ENCODE measurements around the gene DLST.
"Not testable (repeated sequence)": the region's sequence is repeated elsewhere in the genome, so short reads cannot be mapped to it uniquely, and the experiment has no call there.

Gene DLST

GRCh38 chr14:74927225-74927624 lies 45.5 kb downstream of the DLST start:
- no peak overlapping the region for H3K18ac ChIP-seq (ENCODE audit: low read length)
- no peak overlapping the region for H2BK5ac ChIP-seq (ENCODE audit: low read depth, low read length, poor library complexity)
- H3K9me3 ChIP-seq (ENCODE audit: insufficient read depth, low read depth, low read length): no peaks in the 10 kb centered on the region
- H3K4me1 ChIP-seq (ENCODE audit: control insufficient read depth in 1 of 2, insufficient read depth in 2 of 2, low read length in 2 of 2): peaks cover 4% of the 10 kb centered on the region in 2 experiments
- no peak overlapping the region for H2AK5ac ChIP-seq (ENCODE audit: low read length)
- no peak for DNase-seq
- no peak overlapping the region for H4K12ac ChIP-seq (ENCODE audit: low read depth, low read length)
- no peak overlapping the region for H3K23ac ChIP-seq (ENCODE audit: low read length)
- no peaks in the 10 kb centered on the region for H3K79me2 ChIP-seq (ENCODE audit: control insufficient read depth, insufficient read depth, low read length, poor library complexity)
- H3K79me1 ChIP-seq (ENCODE audit: low read length): no peaks in the 10 kb centered on the region
- H3K27me3 ChIP-seq (ENCODE audit: insufficient read depth, low read length): no peaks in the 10 kb centered on the region
- H4K91ac ChIP-seq (ENCODE audit: low read depth, low read length): no peak overlapping the region
- H3K4me3 ChIP-seq (ENCODE audit: low read depth, low read length): no peak overlapping the region
- H3K4ac ChIP-seq (ENCODE audit: low read depth, low read length): no peak overlapping the region
- no peak overlapping the region for H2BK12ac ChIP-seq (ENCODE audit: low read length)
- no peak overlapping the region for H3K9ac ChIP-seq (ENCODE audit: low read length)
- no CpG with 5 or more reads among the region's 6 CpGs for WGBS (ENCODE audit: extremely low coverage, insufficient coverage, insufficient read length)
- H2AFZ ChIP-seq (ENCODE audit: insufficient read depth, low read length, poor library complexity): no peak overlapping the region
- H3K36me3 ChIP-seq (ENCODE audit: control insufficient read depth in 1 of 2, insufficient read depth in 2 of 2, low read length in 2 of 2): no peaks in the 10 kb centered on the region
- no peak overlapping the region for H3K27ac ChIP-seq (ENCODE audit: low read depth, low read length)
- H3K4me2 ChIP-seq (ENCODE audit: low read length): no peak overlapping the region
- no peak overlapping the region for H2BK120ac ChIP-seq (ENCODE audit: insufficient read depth, low read length, poor library complexity)
- H3K14ac ChIP-seq (ENCODE audit: low read length): no peak overlapping the region
- H4K8ac ChIP-seq (ENCODE audit: low read depth, low read length): no peak overlapping the region

GRCh38 chr14:74929242-74929641 lies 47.5 kb downstream of the DLST start:
- Histone ChIP-seq H3K4me3 (ENCODE audit: low read depth, low read length) (no peak overlapping the region), H3K23ac (ENCODE audit: low read length) (no peak overlapping the region), H3K14ac (ENCODE audit: low read length) (no peak overlapping the region), H3K4me1 (ENCODE audit: control insufficient read depth in 1 of 2, insufficient read depth in 2 of 2, low read length in 2 of 2) (no peaks in the 10 kb centered on the region), H3K79me2 (ENCODE audit: control insufficient read depth, insufficient read depth, low read length, poor library complexity) (no peaks in the 10 kb centered on the region), H4K8ac (ENCODE audit: low read depth, low read length) (no peak overlapping the region), H3K9me3 (ENCODE audit: insufficient read depth, low read depth, low read length) (no peaks in the 10 kb centered on the region), H4K91ac (ENCODE audit: low read depth, low read length) (no peak overlapping the region), H2BK5ac (ENCODE audit: low read depth, low read length, poor library complexity) (no peak overlapping the region), H3K27ac (ENCODE audit: low read depth, low read length) (no peak overlapping the region), H3K4ac (ENCODE audit: low read depth, low read length) (no peak overlapping the region), H3K9ac (ENCODE audit: low read length) (no peak overlapping the region), H2AFZ (ENCODE audit: insufficient read depth, low read length, poor library complexity) (no peak overlapping the region), H3K4me2 (ENCODE audit: low read length) (no peak overlapping the region), H3K36me3 (ENCODE audit: control insufficient read depth in 1 of 2, insufficient read depth in 2 of 2, low read length in 2 of 2) (no peaks in the 10 kb centered on the region), H2BK12ac (ENCODE audit: low read length) (no peak overlapping the region), H3K79me1 (ENCODE audit: low read length) (no peaks in the 10 kb centered on the region), H2AK5ac (ENCODE audit: low read length) (no peak overlapping the region), H4K12ac (ENCODE audit: low read depth, low read length) (no peak overlapping the region), H3K27me3 (ENCODE audit: insufficient read depth, low read length) (no peaks in the 10 kb centered on the region), H3K18ac (ENCODE audit: low read length) (no peak overlapping the region), H2BK120ac (ENCODE audit: insufficient read depth, low read length, poor library complexity) (no peak overlapping the region)
- no CpG with 5 or more reads among the region's 6 CpGs for WGBS (ENCODE audit: extremely low coverage, insufficient coverage, insufficient read length)
- DNase-seq: no peak

DNA sequence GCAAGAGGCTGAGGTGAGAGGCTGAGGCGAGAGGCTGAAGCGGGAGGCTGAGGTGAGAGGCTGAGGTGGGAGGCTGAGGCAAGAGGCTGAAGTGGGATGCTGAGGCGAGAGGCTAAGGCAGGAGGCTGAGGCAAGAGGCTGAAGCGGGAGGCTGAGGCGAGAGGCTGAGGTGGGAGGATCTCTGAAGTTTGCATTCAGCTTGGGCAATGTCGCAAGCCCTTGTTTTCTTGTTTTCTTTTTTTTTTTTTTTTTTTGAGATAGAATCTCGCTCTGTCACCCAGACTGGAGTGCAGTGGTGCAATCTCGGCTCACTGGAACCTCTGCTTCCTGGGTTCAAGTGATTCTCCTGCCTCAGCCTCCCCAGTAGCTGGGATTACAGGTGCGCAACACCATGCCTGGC lies 50.0 kb downstream of the DLST start:
- H3K23ac ChIP-seq (ENCODE audit: low read length); H3K4ac ChIP-seq (ENCODE audit: low read depth, low read length); H2AFZ ChIP-seq (ENCODE audit: insufficient read depth, low read length, poor library complexity); H3K36me3 ChIP-seq (ENCODE audit: control insufficient read depth in 1 of 2, insufficient read depth in 2 of 2, low read length in 2 of 2); H2BK5ac ChIP-seq (ENCODE audit: low read depth, low read length, poor library complexity); H2BK120ac ChIP-seq (ENCODE audit: insufficient read depth, low read length, poor library complexity); H2BK12ac ChIP-seq (ENCODE audit: low read length); H3K27me3 ChIP-seq (ENCODE audit: insufficient read depth, low read length); H3K79me2 ChIP-seq (ENCODE audit: control insufficient read depth, insufficient read depth, low read length, poor library complexity); H3K4me2 ChIP-seq (ENCODE audit: low read length); H4K12ac ChIP-seq (ENCODE audit: low read depth, low read length); H3K79me1 ChIP-seq (ENCODE audit: low read length); H4K8ac ChIP-seq (ENCODE audit: low read depth, low read length); H3K14ac ChIP-seq (ENCODE audit: low read length); H3K9ac ChIP-seq (ENCODE audit: low read length); H3K18ac ChIP-seq (ENCODE audit: low read length); H3K9me3 ChIP-seq (ENCODE audit: insufficient read depth, low read depth, low read length); DNase-seq; H3K4me3 ChIP-seq (ENCODE audit: low read depth, low read length); H2AK5ac ChIP-seq (ENCODE audit: low read length); H3K27ac ChIP-seq (ENCODE audit: low read depth, low read length); H4K91ac ChIP-seq (ENCODE audit: low read depth, low read length); H3K4me1 ChIP-seq (ENCODE audit: control insufficient read depth in 1 of 2, insufficient read depth in 2 of 2, low read length in 2 of 2): not testable (repeated sequence)
- WGBS (ENCODE audit: extremely low coverage, insufficient coverage, insufficient read length): no CpG with 5 or more reads among the region's 9 CpGs

DNA sequence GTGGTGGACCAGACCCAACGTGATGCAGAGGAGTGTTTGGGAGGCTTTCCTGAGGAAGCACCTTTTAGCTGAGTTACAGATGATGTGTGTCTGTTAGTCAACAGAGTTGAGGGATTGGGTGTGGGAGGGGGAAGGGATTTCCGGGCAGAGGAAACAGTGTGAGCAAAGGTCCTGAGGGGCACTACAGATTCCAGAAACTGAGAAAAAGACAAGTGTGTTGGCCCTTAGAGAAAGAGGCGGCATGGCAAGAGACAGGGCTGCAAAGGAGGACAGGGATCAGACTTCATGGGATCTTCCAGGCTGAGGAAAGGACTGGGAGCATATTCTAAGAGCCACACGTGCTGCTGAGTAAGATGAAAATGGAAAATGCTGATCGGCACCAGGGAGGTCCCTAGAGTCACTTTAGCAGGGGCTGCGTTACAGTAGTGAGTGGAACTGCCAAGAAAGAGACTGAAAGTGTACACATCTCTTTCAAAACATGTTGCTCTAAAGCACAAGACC lies 50.7 kb downstream of the DLST start:
- H3K36me3 ChIP-seq (ENCODE audit: control insufficient read depth in 1 of 2, insufficient read depth in 2 of 2, low read length in 2 of 2): no peaks in the 10 kb centered on the region
- H3K23ac ChIP-seq (ENCODE audit: low read length): no peak overlapping the region
- no peak overlapping the region for H4K91ac ChIP-seq (ENCODE audit: low read depth, low read length)
- H2AK5ac ChIP-seq (ENCODE audit: low read length): no peak overlapping the region
- no peaks in the 10 kb centered on the region for H3K79me2 ChIP-seq (ENCODE audit: control insufficient read depth, insufficient read depth, low read length, poor library complexity)
- H3K27ac ChIP-seq (ENCODE audit: low read depth, low read length): no peak overlapping the region
- H3K9me3 ChIP-seq (ENCODE audit: insufficient read depth, low read depth, low read length): no peaks in the 10 kb centered on the region
- no peak overlapping the region for H3K14ac ChIP-seq (ENCODE audit: low read length)
- no peak overlapping the region for H2AFZ ChIP-seq (ENCODE audit: insufficient read depth, low read length, poor library complexity)
- H3K4me1 ChIP-seq (ENCODE audit: control insufficient read depth in 1 of 2, insufficient read depth in 2 of 2, low read length in 2 of 2): peaks cover 0 to 5% of the 10 kb centered on the region in 2 experiments
- no peaks in the 10 kb centered on the region for H3K79me1 ChIP-seq (ENCODE audit: low read length)
- H3K4me2 ChIP-seq (ENCODE audit: low read length): no peak overlapping the region
- H4K8ac ChIP-seq (ENCODE audit: low read depth, low read length): no peak overlapping the region
- no peak overlapping the region for H3K9ac ChIP-seq (ENCODE audit: low read length)
- H3K4ac ChIP-seq (ENCODE audit: low read depth, low read length): no peak overlapping the region
- H2BK5ac ChIP-seq (ENCODE audit: low read depth, low read length, poor library complexity): no peak overlapping the region
- no peak overlapping the region for H3K4me3 ChIP-seq (ENCODE audit: low read depth, low read length)
- H4K12ac ChIP-seq (ENCODE audit: low read depth, low read length): no peak overlapping the region
- H2BK12ac ChIP-seq (ENCODE audit: low read length): no peak overlapping the region
- no peak overlapping the region for H3K18ac ChIP-seq (ENCODE audit: low read length)
- H2BK120ac ChIP-seq (ENCODE audit: insufficient read depth, low read length, poor library complexity): no peak overlapping the region
- no peak for DNase-seq
- no CpG with 5 or more reads among the region's 6 CpGs for WGBS (ENCODE audit: extremely low coverage, insufficient coverage, insufficient read length)
- H3K27me3 ChIP-seq (ENCODE audit: insufficient read depth, low read length): no peaks in the 10 kb centered on the region
